K562 (cell line): ENCODE results near the gene EPHA1. TPM values are rescaled to one million over a fixed set of nuclear protein-coding genes. Genes with fewer than 3 reads are reported as not detected.
A peak's percentile ranks its signal among the peaks of the same experiment; 100 is the strongest.

Experiments used
- CEBPG ChIP-seq, 3 experiments: fragments of 200-800 bp in 1 of 3; sonication (Bioruptor generic) in 1 of 3; sonication (generic) in 1 of 3; formaldehyde crosslinking in 1 of 3; IDR thresholded peaks in 2 of 3; conservative IDR thresholded peaks in 1 of 3; 2 replicates each; pipeline versions ENCODE4 v1.6.1 to v1.8.0; 2016 to 2022; ENCODE audit warnings: missing compliant biosample characterization in 2 of 3, missing genetic modification characterization in 2 of 3, mild to moderate bottlenecking in 1 of 3, missing genetic modification reagents in 1 of 3
- ELF1 ChIP-seq: fragments of 200-800 bp; sonication (Bioruptor generic); IDR thresholded peaks from 2 replicates; pipeline ENCODE4 v1.6.1; 2016; ENCODE audit warnings: missing genetic modification characterization, missing compliant biosample characterization
- ERF ChIP-seq: fragments of 450-650 bp; formaldehyde crosslinking; IDR thresholded peaks from 2 replicates; pipeline ENCODE4 v1.4.0; 2020; ENCODE audit warnings: mild to moderate bottlenecking, mixed read lengths
- ETS2 ChIP-seq: IDR thresholded peaks from 2 replicates; pipeline ENCODE4 v1.6.1; 2016; ENCODE audit warnings: borderline replicate concordance, missing genetic modification characterization, mild to moderate bottlenecking, moderate library complexity, missing compliant biosample characterization; ENCODE audit not compliant: poor library complexity, severe bottlenecking
- ETV5 ChIP-seq: sonication (generic); formaldehyde crosslinking; IDR thresholded peaks from 2 replicates; pipeline ENCODE4 v1.4.0; 2020; ENCODE audit warnings: low read depth, mild to moderate bottlenecking, missing genetic modification reagents
- KDM2B ChIP-seq: fragments of 250-450 bp; sonication (Bioruptor Pico); IDR thresholded peaks from 2 replicates; pipeline ENCODE4 v1.8.0; 2021; ENCODE audit warnings: mild to moderate bottlenecking, moderate library complexity
- PCBP2 ChIP-seq: fragments of 200-400 bp; formaldehyde crosslinking; IDR thresholded peaks from 2 replicates; pipeline ENCODE4 v1.6.1; 2018; ENCODE audit warnings: low read length, low read depth, mild to moderate bottlenecking, moderate library complexity; ENCODE audit not compliant: poor library complexity, severe bottlenecking
- SRSF9 ChIP-seq: fragments of 200-400 bp; formaldehyde crosslinking; IDR thresholded peaks from 2 replicates; pipeline ENCODE4 v1.6.1; 2017; ENCODE audit warnings: low read depth, low read length, borderline replicate concordance
- YY1 ChIP-seq, 3 experiments: IDR thresholded peaks; 2 replicates each; pipeline ENCODE4 v1.6.1; 2011; ENCODE audit warnings: low read length in 2 of 3, mild to moderate bottlenecking in 2 of 3, moderate library complexity in 2 of 3, borderline replicate concordance in 1 of 3, control low read depth in 1 of 3, low read depth in 1 of 3; ENCODE audit not compliant: insufficient read depth in 3 of 3, insufficient replicate concordance in 2 of 3, control insufficient read depth in 1 of 3, insufficient read length in 1 of 3; ENCODE audit errors: extremely low read depth in 1 of 3
- ZNF121 ChIP-seq: sonication (generic); formaldehyde crosslinking; conservative IDR thresholded peaks from 2 replicates; pipeline ENCODE4 v1.8.0; 2022; ENCODE audit warnings: missing genetic modification reagents
- polyA plus RNA-seq, 8 experiments: library from polyadenylated mRNA; depleted of rRNA in 4 of 8; stranded (reverse) in 5 of 8; unstranded in 3 of 8; fragments of >200 nt; fragmentation: Nextera tagmentation in 2 of 8; fragmentation: Illumina TruSeq in 1 of 8; extraction: Ambion mirVana in 2 of 8; extraction: Trizol in 1 of 8; gene quantifications; 2 replicates each; pipeline versions ENCODE4 v1.2.1 to v1.2.3, GENCODE V29; 2011 to 2014; ENCODE audit warnings: inconsistent platforms in 1 of 8, missing spikeins in 1 of 8
- total RNA-seq, 7 experiments: library from RNA; depleted of rRNA in 6 of 7; stranded (reverse); fragments of >200 nt in 6 of 7; fragmentation: Illumina TruSeq in 2 of 7; extraction: Trizol in 2 of 7; gene quantifications; 2 replicates each; pipeline versions ENCODE4 v1.2.1 to v1.2.3, GENCODE V29; 2011 to 2021; ENCODE audit warnings: low replicate concordance in 1 of 7
- TF ChIP-seq, protein P1 (sequence below): fragments of 450-650 bp; IDR thresholded peaks from 2 replicates; pipeline ENCODE4 v1.6.1; 2016
- TF ChIP-seq, protein P2 (sequence below), 3 experiments: fragments of 200-800 bp in 1 of 3; fragments of 250-450 bp in 1 of 3; fragments of 450-650 bp in 1 of 3; sonication (Bioruptor Pico) in 1 of 3; sonication (Bioruptor generic) in 1 of 3; formaldehyde crosslinking in 1 of 3; IDR thresholded peaks; 2 replicates each; pipeline versions ENCODE4 v1.6.1 to v1.8.0; 2016 to 2022; ENCODE audit warnings: mild to moderate bottlenecking in 2 of 3, missing genetic modification characterization in 2 of 3, missing compliant biosample characterization in 1 of 3, moderate library complexity in 1 of 3
- TF ChIP-seq, protein P3 (sequence below): sonication (generic); formaldehyde crosslinking; IDR thresholded peaks from 2 replicates; pipeline ENCODE4 v1.8.0; 2022; ENCODE audit warnings: mild to moderate bottlenecking, missing genetic modification reagents, borderline replicate concordance
- TF ChIP-seq, protein P4 (sequence below): fragments of 450-650 bp; IDR thresholded peaks from 2 replicates; pipeline ENCODE4 v1.7.0; 2016; ENCODE audit warnings: borderline replicate concordance

EPHA1 gene
- total and polyA plus RNA-seq, 9 of the 15 experiments (the other 6 are each of a cell fraction or from before 2014, with no cell fraction given) = 0.22 to 0.57 (median 0.32) TPM; not detected in 6

DNA sequence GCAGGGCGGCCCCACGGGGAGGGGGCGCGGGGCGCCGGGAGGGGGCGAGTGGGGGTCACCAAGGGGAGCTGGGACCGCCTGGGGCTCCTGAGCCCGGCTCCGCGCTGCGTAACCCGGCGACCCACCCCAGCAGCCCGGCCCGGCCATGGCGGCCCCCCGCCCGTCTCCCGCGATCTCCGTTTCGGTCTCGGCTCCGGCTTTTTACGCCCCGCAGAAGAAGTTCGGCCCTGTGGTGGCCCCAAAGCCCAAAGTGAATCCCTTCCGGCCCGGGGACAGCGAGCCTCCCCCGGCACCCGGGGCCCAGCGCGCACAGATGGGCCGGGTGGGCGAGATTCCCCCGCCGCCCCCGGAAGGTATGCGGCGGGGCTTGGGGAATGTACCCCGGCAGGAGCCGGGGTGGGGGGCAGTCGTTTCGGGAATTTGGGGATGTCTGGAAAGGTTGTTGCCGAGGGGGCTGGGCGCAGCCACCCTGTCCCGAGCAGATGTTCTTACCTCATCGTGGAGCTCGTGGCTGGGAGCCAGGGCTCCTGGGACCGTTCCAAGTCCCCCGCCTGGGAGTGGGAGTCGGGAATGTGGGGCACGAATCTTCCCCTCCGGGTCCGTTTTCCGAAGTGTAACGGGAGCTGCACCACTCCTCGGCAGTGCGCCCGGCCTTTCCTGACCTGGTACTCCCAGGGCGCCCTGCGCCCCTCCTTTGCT lies 27.1 kb downstream of the EPHA1 start (continued):
- TF ChIP-seq YY1 (IDR thresholded peaks at IDR 0.05; ENCODE audit: borderline replicate concordance in 1 of 3, control insufficient read depth in 1 of 3, extremely low read depth in 1 of 3, insufficient read depth in 3 of 3, insufficient read length in 1 of 3, insufficient replicate concordance in 2 of 3, low read depth in 1 of 3, low read length in 2 of 3) = peak; percentile 5 to 45 (median 22)
- no peak for TF ChIP-seq ZNF121 (CRISPR knock-in tag)
- TF ChIP-seq, protein P1, sequence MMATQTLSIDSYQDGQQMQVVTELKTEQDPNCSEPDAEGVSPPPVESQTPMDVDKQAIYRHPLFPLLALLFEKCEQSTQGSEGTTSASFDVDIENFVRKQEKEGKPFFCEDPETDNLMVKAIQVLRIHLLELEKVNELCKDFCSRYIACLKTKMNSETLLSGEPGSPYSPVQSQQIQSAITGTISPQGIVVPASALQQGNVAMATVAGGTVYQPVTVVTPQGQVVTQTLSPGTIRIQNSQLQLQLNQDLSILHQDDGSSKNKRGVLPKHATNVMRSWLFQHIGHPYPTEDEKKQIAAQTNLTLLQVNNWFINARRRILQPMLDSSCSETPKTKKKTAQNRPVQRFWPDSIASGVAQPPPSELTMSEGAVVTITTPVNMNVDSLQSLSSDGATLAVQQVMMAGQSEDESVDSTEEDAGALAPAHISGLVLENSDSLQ = no peak
- TF ChIP-seq CEBPG (CRISPR knock-in tag; IDR thresholded peaks at IDR 0.05) = no peak
- TF ChIP-seq CEBPG (tag; conservative IDR thresholded peaks at IDR 0.05 in 1 of 2, IDR thresholded peaks at IDR 0.05 in 1 of 2) = no peak
- TF ChIP-seq, protein P2, sequence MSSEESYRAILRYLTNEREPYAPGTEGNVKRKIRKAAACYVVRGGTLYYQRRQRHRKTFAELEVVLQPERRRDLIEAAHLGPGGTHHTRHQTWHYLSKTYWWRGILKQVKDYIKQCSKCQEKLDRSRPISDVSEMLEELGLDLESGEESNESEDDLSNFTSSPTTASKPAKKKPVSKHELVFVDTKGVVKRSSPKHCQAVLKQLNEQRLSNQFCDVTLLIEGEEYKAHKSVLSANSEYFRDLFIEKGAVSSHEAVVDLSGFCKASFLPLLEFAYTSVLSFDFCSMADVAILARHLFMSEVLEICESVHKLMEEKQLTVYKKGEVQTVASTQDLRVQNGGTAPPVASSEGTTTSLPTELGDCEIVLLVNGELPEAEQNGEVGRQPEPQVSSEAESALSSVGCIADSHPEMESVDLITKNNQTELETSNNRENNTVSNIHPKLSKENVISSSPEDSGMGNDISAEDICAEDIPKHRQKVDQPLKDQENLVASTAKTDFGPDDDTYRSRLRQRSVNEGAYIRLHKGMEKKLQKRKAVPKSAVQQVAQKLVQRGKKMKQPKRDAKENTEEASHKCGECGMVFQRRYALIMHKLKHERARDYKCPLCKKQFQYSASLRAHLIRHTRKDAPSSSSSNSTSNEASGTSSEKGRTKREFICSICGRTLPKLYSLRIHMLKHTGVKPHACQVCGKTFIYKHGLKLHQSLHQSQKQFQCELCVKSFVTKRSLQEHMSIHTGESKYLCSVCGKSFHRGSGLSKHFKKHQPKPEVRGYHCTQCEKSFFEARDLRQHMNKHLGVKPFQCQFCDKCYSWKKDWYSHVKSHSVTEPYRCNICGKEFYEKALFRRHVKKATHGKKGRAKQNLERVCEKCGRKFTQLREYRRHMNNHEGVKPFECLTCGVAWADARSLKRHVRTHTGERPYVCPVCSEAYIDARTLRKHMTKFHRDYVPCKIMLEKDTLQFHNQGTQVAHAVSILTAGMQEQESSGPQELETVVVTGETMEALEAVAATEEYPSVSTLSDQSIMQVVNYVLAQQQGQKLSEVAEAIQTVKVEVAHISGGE (CRISPR knock-in tag; IDR thresholded peaks at IDR 0.05) = peak in 1 of 3 experiments; percentile 65; a peak in 1 of 6 replicates
- TF ChIP-seq ETV5 (CRISPR knock-in tag) = peak; percentile 17; the same call in 1 of the 2 replicates
- TF ChIP-seq SRSF9 = no peak
- TF ChIP-seq, protein P3, sequence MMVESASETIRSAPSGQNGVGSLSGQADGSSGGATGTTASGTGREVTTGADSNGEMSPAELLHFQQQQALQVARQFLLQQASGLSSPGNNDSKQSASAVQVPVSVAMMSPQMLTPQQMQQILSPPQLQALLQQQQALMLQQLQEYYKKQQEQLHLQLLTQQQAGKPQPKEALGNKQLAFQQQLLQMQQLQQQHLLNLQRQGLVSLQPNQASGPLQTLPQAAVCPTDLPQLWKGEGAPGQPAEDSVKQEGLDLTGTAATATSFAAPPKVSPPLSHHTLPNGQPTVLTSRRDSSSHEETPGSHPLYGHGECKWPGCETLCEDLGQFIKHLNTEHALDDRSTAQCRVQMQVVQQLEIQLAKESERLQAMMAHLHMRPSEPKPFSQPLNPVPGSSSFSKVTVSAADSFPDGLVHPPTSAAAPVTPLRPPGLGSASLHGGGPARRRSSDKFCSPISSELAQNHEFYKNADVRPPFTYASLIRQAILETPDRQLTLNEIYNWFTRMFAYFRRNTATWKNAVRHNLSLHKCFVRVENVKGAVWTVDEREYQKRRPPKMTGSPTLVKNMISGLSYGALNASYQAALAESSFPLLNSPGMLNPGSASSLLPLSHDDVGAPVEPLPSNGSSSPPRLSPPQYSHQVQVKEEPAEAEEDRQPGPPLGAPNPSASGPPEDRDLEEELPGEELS (CRISPR knock-in tag) = no peak
- TF ChIP-seq, protein P4, sequence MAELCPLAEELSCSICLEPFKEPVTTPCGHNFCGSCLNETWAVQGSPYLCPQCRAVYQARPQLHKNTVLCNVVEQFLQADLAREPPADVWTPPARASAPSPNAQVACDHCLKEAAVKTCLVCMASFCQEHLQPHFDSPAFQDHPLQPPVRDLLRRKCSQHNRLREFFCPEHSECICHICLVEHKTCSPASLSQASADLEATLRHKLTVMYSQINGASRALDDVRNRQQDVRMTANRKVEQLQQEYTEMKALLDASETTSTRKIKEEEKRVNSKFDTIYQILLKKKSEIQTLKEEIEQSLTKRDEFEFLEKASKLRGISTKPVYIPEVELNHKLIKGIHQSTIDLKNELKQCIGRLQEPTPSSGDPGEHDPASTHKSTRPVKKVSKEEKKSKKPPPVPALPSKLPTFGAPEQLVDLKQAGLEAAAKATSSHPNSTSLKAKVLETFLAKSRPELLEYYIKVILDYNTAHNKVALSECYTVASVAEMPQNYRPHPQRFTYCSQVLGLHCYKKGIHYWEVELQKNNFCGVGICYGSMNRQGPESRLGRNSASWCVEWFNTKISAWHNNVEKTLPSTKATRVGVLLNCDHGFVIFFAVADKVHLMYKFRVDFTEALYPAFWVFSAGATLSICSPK = no peak
- TF ChIP-seq ERF = no peak; the same call in 1 of the 2 replicates
- TF ChIP-seq ETS2 = no peak
- no peak for TF ChIP-seq PCBP2
- TF ChIP-seq ELF1 (tag) = no peak; the same call in 1 of the 2 replicates
- peak; percentile 68; the same call in 1 of the 2 replicates for TF ChIP-seq KDM2B (CRISPR knock-in tag)
